Measurements from ENCODE around the gene SPATA2.

SPATA2 gene

GRCh38 chr20:49854190-49854875 lies 61.0 kb downstream of the SPATA2 start:
- no peak overlapping the region for H3K4me3 ChIP-seq (ENCODE audit: low read depth, low read length)
- H3K36me3 ChIP-seq (ENCODE audit: insufficient read depth, low read length) = 0 out of 2 replicates have a peak, but pooled peaks cover 3% of the 10 kb centered on the region
- H3K79me2 ChIP-seq (ENCODE audit: control insufficient read depth, insufficient read depth, low read length, unreplicated experiment) = no peaks in the 10 kb centered on the region
- peaks cover 8% of the 10 kb centered on the region for H3K4me1 ChIP-seq (ENCODE audit: control insufficient read depth, insufficient read depth, low read length, unreplicated experiment)
- no peak overlapping the region; the same call in 1 of the 2 replicates for H3K27ac ChIP-seq (ENCODE audit: low read depth, low read length)
- no peaks in the 10 kb centered on the region for H3K27me3 ChIP-seq (ENCODE audit: insufficient read depth, low read length)
- no peak overlapping the region for H2AFZ ChIP-seq (ENCODE audit: low read length, unreplicated experiment)

DNA sequence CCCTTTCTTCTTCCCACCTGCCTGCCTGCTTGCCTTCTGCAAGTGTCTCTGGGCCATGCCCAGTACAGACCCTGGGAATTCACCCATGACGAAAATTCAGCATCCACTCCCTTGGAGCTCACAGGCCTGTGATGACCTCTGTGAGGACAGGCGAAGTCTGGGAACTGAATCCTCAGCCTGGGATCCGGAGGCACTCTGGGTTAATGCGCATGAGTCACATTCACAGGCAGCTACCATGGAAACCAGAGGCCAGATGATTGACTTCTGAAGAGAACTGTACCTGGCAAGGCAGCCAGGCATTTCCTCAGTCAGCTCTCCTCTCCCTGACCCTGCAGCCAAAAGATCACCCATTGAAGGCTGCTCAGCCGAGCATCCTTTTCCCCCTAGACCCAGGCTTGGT lies 61.7 kb downstream of the SPATA2 start:
- peaks cover 8% of the 10 kb centered on the region for H3K4me1 ChIP-seq (ENCODE audit: control insufficient read depth, insufficient read depth, low read length, unreplicated experiment)
- H3K4me3 ChIP-seq (ENCODE audit: low read depth, low read length) = no peak overlapping the region
- H3K36me3 ChIP-seq (ENCODE audit: insufficient read depth, low read length) = 0 out of 2 replicates have a peak, but pooled peaks cover 3% of the 10 kb centered on the region
- no peaks in the 10 kb centered on the region for H3K27me3 ChIP-seq (ENCODE audit: insufficient read depth, low read length)
- H3K79me2 ChIP-seq (ENCODE audit: control insufficient read depth, insufficient read depth, low read length, unreplicated experiment) = no peaks in the 10 kb centered on the region
- no peak overlapping the region for H2AFZ ChIP-seq (ENCODE audit: low read length, unreplicated experiment)
- H3K27ac ChIP-seq (ENCODE audit: low read depth, low read length) = peak overlapping the region; percentile 54
